MM.1S (cell line): Measurements from ENCODE around the gene SLC47A1.

Experiments
- CTCF ChIP-seq: fragments of 300-600 bp; sonication (generic); IDR thresholded peaks from 2 replicates; pipeline ENCODE4 v1.5.1; 2016; ENCODE audit warnings: antibody characterized with exemption, low read length, mixed read lengths
- EZH2 ChIP-seq: fragments of 300-600 bp; sonication (generic); optimal IDR thresholded peaks from 2 replicates; pipeline ENCODE3; 2017; ENCODE audit warnings: low read depth, mild to moderate bottlenecking, antibody characterized with exemption, low read length, mixed read lengths

GRCh38 chr17:19626079-19626478 lies 92.4 kb downstream of the SLC47A1 start:
- TF ChIP-seq CTCF (no peak), EZH2 (no peak)
